GM18511 (cell line): ENCODE results near the gene ABLIM3.
A peak's percentile ranks its signal among the peaks of the same experiment; 100 is the strongest.

ENCODE experiments used
- ATAC-seq: cut with Tn5 transposase; IDR thresholded peaks from one replicate; pipeline ENCODE4 v1.9.1; 2021; ENCODE audit warnings: mild to moderate bottlenecking, moderate library complexity; ENCODE audit not compliant: unreplicated experiment

ABLIM3 gene

GRCh38 chr5:149277801-149278200, 136.5 kb downstream of the ABLIM3 start:
- ATAC-seq = no peak

GRCh38 chr5:149278451-149279210, 137.3 kb downstream of the ABLIM3 start:
- no peak for ATAC-seq

DNA sequence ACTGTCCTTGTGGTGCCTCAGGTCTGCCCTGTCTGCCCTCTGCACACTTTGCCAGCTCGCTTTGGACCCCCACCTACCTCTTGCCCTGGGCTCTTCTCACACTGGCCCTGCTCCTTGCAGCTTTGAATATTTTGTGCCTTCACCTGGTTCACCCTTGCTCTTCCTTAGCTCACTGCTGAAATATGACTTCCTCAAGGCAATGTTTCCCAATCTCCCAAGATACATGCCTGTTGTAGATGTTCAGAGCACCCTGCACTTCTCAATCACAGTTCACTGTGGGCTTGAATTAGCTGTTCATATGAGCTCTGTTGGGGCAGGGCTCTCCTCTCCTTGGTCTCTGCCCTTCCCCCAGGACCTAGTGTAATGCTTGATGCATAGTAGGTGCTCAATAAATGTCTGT, 138.4 kb downstream of the ABLIM3 start:
- no peak for ATAC-seq

DNA sequence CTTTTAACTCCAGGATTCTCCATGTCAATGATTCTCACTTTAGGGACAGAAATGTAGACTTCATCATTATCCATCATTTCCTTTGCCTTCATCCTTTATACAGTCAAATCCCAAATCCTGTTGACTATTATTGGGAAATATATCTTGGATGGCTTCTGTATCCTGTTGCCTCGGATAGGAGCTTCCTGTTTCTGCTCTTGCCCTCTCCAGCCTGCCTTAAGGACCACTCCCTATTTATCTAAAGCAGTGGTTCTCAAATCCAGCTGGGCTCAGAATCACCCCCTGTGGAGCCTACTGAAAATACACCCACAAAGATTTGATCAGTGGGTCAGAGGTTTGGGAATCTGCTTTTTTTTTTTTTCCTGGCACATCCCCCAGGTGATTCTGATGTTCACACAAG, 138.8 kb downstream of the ABLIM3 start:
- no peak for ATAC-seq

GRCh38 chr5:149280802-149281201, 139.5 kb downstream of the ABLIM3 start:
- no peak for ATAC-seq

DNA sequence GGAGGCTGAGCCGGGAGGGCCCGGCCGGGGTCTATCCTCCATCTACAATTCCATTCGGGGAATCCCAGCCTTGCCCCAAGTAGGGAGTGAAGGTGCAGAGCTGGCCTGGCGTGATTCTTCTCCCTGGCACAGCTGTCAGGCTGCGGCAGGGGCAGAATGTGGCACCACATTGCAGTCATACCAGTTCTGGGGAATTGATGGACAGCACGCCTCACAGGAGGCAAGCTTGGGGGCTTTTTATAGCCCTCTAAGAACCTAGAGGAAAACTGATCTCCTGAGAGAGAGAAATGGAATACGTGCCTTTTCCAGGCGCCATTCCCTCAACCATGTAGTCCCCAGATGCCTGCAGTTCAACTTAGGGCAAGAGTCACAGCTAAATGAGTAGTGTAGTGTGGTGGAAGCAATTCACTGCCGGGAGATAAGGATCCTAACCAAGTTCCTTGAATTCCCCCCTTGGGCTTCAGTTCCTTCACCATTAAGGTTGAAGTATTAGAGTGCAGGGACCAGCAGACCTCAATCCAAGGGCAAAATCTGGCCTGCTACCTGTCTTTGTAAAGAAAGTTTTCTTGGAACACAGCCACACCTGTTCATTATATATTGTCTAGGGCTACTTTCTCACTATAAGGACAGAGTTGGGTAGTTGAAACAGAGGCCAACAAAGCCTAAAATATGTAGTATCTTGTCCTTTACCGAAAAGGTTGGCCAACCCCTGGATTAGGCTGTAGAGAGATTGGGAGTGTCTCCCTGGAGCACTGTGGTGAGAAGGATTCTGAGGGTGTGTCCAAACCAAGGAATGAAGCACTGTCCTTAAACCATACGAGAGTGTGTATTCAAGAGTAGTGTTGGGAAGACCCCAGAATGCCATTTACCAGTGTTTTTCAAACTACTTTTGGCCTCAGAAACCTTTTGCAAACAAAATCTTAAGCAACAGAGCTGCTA, 141.0 kb downstream of the ABLIM3 start:
- ATAC-seq = no peak

DNA sequence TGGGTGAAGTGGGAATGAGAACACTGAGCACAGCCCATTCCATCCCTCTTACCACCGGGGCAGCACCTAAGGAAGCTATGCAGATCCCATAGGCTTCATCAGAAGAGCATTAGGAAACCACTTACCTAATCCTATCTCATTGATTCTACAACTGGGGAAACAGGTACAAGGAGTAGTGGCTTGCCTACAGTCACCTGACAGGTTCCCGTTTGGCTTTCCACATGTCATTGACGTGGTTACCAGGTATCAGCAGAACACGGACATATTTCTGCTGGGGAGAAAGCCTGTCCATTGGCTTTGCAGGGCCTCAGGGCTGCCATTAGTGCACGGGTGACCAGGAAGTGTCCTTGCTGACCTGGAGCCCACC, 141.7 kb downstream of the ABLIM3 start:
- ATAC-seq = no peak

GRCh38 chr5:149283626-149284480, 142.6 kb downstream of the ABLIM3 start:
- ATAC-seq = no peak

DNA sequence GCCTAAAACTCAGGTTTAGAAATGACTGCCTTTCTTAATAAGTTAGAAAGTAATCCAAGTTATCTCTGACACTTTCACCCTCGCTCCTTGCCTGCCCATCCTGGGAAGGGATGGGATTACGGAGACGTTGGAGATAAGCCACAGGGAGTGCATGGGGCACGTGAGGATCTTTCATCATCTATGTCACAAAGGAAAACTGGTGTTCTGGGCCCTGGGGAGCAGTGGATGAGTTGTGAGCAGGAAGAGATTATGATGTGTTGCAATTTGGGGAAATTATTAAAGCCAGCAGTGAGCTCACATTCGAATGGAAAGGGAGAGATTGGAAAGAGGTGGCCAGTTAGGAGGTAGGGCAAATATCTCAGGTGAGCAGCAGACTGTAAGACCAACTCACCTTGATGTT, 143.2 kb downstream of the ABLIM3 start:
- ATAC-seq = no peak

DNA sequence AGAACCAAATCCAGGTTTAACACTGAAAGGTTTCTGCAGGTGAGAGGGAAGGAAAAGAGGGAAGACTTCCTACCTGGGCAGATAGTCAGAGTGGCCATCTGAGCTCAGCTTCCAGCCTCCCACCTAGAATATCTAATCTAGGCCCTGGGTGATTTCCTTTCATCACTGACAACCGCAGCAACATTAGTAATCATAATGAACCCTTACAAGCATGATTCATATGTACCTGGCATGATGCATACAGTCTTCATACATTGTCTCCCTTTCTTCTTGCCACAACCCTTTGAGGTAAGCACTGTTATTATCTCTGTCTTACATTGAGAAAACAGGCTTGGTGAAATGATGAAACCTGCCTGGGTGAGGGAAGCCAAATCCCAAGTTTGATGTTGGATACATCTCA, 143.9 kb downstream of the ABLIM3 start:
- ATAC-seq = no peak

DNA sequence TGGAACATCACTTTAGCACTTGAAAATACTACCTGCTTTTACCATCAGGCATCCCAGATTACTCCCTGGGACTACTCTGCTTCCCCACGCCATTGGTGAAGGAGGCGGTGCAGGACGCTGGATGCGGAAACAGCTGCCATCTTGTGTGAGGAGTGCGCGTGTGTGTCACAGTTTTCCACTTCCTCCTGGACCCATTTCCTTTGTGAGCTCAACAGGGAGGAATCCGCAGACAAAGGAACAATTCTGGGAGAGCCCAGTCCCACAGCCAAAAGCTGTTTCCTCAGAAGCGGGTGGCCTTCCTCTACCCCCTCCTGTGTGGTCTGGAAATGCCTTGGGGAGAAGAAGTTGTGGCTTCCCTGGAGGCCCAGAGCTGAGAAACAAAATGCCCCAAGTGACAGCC, 147.1 kb downstream of the ABLIM3 start:
- ATAC-seq = no peak

DNA sequence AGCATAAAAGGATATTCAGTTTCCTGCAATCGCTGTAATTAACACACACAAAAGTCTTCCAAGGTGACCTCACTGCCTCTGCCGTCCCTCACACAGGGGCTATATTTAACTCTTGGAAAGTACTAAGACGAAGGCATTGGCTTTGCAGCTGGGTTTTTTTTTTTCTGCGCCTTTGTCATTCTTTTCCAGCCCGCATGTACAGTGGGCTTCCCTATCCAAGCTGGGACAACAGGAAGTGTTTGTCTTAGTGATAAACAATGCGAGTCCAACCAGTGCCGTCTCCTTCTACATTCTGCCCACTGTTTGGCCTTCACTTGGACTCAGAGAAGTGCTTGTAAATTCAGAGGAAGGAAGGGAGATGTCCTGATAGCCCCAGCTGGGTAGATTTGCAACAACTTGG, 148.0 kb downstream of the ABLIM3 start:
- ATAC-seq = no peak

- no peak for ATAC-seq
Measured at GRCh38 chr5:149294872-149295829, 153.9 kb downstream of the ABLIM3 start.

GRCh38 chr5:149297340-149298025, 156.2 kb downstream of the ABLIM3 start:
- no peak for ATAC-seq

DNA sequence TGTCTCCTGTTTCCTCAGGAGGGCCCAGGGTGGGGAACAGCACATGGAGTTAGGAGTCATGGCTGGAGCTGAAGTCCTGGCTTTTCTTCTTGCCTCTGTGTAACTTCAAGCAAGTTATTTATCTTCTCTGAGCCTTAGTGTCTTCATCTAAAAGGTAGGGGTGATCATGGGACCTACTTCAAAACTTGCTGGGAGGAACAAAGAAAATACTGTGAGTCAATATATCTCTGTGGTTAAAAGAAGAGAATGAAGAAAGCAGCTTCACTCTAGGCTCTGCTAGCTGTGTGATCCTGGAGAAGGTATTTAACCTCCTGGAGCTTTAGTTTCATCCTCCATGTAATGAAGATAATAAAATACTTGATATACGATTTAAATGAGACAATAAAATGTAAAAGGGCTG, 156.9 kb downstream of the ABLIM3 start:
- ATAC-seq = no peak

GRCh38 chr5:149298842-149299404, 157.6 kb downstream of the ABLIM3 start:
- ATAC-seq = peak; percentile 41

GRCh38 chr5:149299451-149300054, 158.3 kb downstream of the ABLIM3 start:
- ATAC-seq = no peak

GRCh38 chr5:149300441-149300840, 159.1 kb downstream of the ABLIM3 start:
- no peak for ATAC-seq
